Inflammatory macrophage (primary cell): ENCODE measurements around the gene CD2AP.
A peak's percentile ranks its signal among the peaks of the same experiment; 100 is the strongest.
"Not testable (repeated sequence)": the region's sequence is repeated elsewhere in the genome, so short reads cannot be mapped to it uniquely, and the experiment has no call there.

ENCODE experiments used
- DNase-seq, 2 donors: peaks; one replicate each; pipeline ENCODE4 v3.0.0-alpha.2; 2020 to 2022

The CD2AP gene

GRCh38 chr6:47465117-47465516 lies 12.5 kb upstream of the CD2AP start:
- DNase-seq = no peak

- no peak for DNase-seq
These were observed 5.7 kb upstream of the CD2AP start for GRCh38 chr6:47471911-47472310.

GRCh38 chr6:47473791-47474346 lies 3.7 kb upstream of the CD2AP start:
- no peak for DNase-seq

GRCh38 chr6:47475319-47475816 lies 2.2 kb upstream of the CD2AP start:
- no peak for DNase-seq

- DNase-seq = no peak
These were observed 650 bp upstream of the CD2AP start for GRCh38 chr6:47476781-47477496.

- peak; percentile 3 to 17 for DNase-seq
These were observed 897 bp downstream of the CD2AP start for GRCh38 chr6:47478233-47479139.

- DNase-seq = no peak
These were observed 1.5 kb downstream of the CD2AP start for GRCh38 chr6:47479140-47479508.

- DNase-seq = no peak
These were observed 2.3 kb downstream of the CD2AP start for GRCh38 chr6:47479874-47480273.

GRCh38 chr6:47481213-47481612 lies 3.6 kb downstream of the CD2AP start:
- not testable (repeated sequence) for DNase-seq

- no peak for DNase-seq
These were observed 4.2 kb downstream of the CD2AP start for GRCh38 chr6:47481806-47482205.

GRCh38 chr6:47483516-47483852 lies 5.9 kb downstream of the CD2AP start:
- DNase-seq = no peak

- no peak for DNase-seq
These were observed 6.4 kb downstream of the CD2AP start for GRCh38 chr6:47483853-47484546.

- no peak for DNase-seq
These were observed 7.0 kb downstream of the CD2AP start for GRCh38 chr6:47484616-47485015.

GRCh38 chr6:47485083-47485482 lies 7.5 kb downstream of the CD2AP start:
- DNase-seq = no peak

- no peak for DNase-seq
These were observed 8.0 kb downstream of the CD2AP start for GRCh38 chr6:47485491-47486135.

GRCh38 chr6:47489995-47490394 lies 12.4 kb downstream of the CD2AP start:
- DNase-seq = no peak

- no peak for DNase-seq
These were observed 13.1 kb downstream of the CD2AP start for GRCh38 chr6:47490676-47491075.

- no peak for DNase-seq
These were observed 14.8 kb downstream of the CD2AP start for GRCh38 chr6:47492355-47492754.

- no peak for DNase-seq
These were observed 17.6 kb downstream of the CD2AP start for GRCh38 chr6:47495207-47495606.

GRCh38 chr6:47495954-47496545 lies 18.5 kb downstream of the CD2AP start:
- no peak for DNase-seq

- no peak for DNase-seq
These were observed 19.5 kb downstream of the CD2AP start for GRCh38 chr6:47496935-47497579.

- DNase-seq = no peak
These were observed 25.3 kb downstream of the CD2AP start for GRCh38 chr6:47502920-47503319.
